ENCODE results near the gene ZNF443. TPM values are rescaled to one million over a fixed set of nuclear protein-coding genes. Genes with fewer than 3 reads are reported as not detected.
A peak's percentile ranks its signal among the peaks of the same experiment; 100 is the strongest.
"Not testable (repeated sequence)": the region's sequence is repeated elsewhere in the genome, so short reads cannot be mapped to it uniquely, and the experiment has no call there.

The ZNF443 gene
- total and polyA plus RNA-seq, 4 experiments from 2014 or later: 1.9 to 10.3 (median 7.1) TPM

GRCh38 chr19:12417273-12417672, 23.5 kb downstream of the ZNF443 start:
- H3K4me3 ChIP-seq (ENCODE audit: low read length in 2 of 2); H3K4me1 Mint-ChIP-seq; POLR2A ChIA-PET (ENCODE audit: partially characterized antibody); DNase-seq; CTCF ChIA-PET (ENCODE audit: partially characterized antibody); intact Hi-C loops (cut with micrococcal nuclease); H3K4me3 Mint-ChIP-seq; H3K36me3 ChIP-seq (ENCODE audit: insufficient read depth, low read length); H3K27me3 Mint-ChIP-seq; H3K27ac ChIP-seq (ENCODE audit: low read depth, low read length); H3K9me3 ChIP-seq (ENCODE audit: control insufficient read depth in 1 of 2, low read length in 2 of 2); H3K27ac Mint-ChIP-seq; H3K4me1 ChIP-seq (ENCODE audit: insufficient read depth, low read length); H3K27me3 ChIP-seq (ENCODE audit: insufficient read depth, low read length): not testable (repeated sequence)
- Mint-ChIP-seq H3K9me3 (peaks cover 3 to 54% (median 36%) of the 10 kb centered on the region in 8 donors), H3K36me3 (peaks cover 17 to 22% of the 10 kb centered on the region in 2 donors)

DNA sequence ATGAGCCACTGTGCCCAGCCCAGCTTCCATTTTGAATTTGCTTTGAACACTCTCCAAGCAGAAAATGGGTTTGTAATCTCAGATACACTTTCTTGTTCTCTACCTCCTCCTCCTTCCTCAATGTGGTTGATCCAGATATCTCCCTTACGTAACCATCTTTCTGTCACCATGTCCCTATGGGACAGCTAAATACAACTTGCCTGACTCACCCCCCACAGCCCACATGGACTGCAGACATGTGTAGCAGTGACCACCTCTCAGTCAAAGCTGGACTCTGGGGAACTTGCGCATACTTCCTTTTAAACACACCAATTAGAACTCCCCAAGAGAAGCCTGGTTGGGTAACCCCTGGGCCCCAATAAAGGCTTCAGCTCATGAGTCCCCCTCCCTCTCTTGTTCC, 28.9 kb downstream of the ZNF443 start:
- H3K9me3 Mint-ChIP-seq: peaks cover 6 to 22% (median 12%) of the 10 kb centered on the region in 8 donors
- H3K4me1 Mint-ChIP-seq: no peaks in the 10 kb centered on the region
- H3K36me3 Mint-ChIP-seq: peaks cover 4 to 7% of the 10 kb centered on the region in 2 donors
- Histone ChIP-seq H3K27me3 (ENCODE audit: insufficient read depth, low read length) (no peaks in the 10 kb centered on the region), H3K4me1 (ENCODE audit: insufficient read depth, low read length) (no peaks in the 10 kb centered on the region), H3K27ac (ENCODE audit: low read depth, low read length) (no peak overlapping the region), H3K4me3 (ENCODE audit: low read length in 2 of 2) (no peak overlapping the region), H3K9me3 (ENCODE audit: control insufficient read depth in 1 of 2, low read length in 2 of 2) (no peaks in the 10 kb centered on the region), H3K36me3 (ENCODE audit: insufficient read depth, low read length) (no peaks in the 10 kb centered on the region)
- peak overlapping the region in 1 of 7 donors; percentile 70 for H3K27ac Mint-ChIP-seq
- POLR2A ChIA-PET (ENCODE audit: partially characterized antibody): no interaction called here
- CTCF ChIA-PET (ENCODE audit: partially characterized antibody): no interaction called here
- no peaks in the 10 kb centered on the region for H3K27me3 Mint-ChIP-seq
- intact Hi-C loops (cut with micrococcal nuclease): no loop called here
- peak overlapping the region in 1 of 8 donors; percentile 52 for H3K4me3 Mint-ChIP-seq
- no peak for DNase-seq

GRCh38 chr19:12400633-12401502, 40.0 kb downstream of the ZNF443 start, which contains the start of gene ZNF799:
TSS of gene ZNF799 (minus strand) at chr19:12401271. CDS start at chr19:12401070, 201 bp downstream.
- Mint-ChIP-seq H3K27me3 (no peaks in the 10 kb centered on the region), H3K4me1 (peaks cover 12 to 27% (median 21%) of the 10 kb centered on the region in 4 donors), H3K4me3 (peak within 1 kb of the TSS; percentile 95 to 96 (median 96)), H3K9me3 (peaks cover 0 to 2% (median 0%) of the 10 kb centered on the region in 8 donors), H3K36me3 (peaks cover 12 to 19% of the 10 kb centered on the region in 2 donors), H3K27ac (peak within 1 kb of the TSS; percentile 83 to 95 (median 90))
- Histone ChIP-seq H3K27ac (ENCODE audit: low read depth, low read length) (peak within 1 kb of the TSS; percentile 53), H3K4me1 (ENCODE audit: insufficient read depth, low read length) (peaks cover 6% of the 10 kb centered on the region), H3K27me3 (ENCODE audit: insufficient read depth, low read length) (no peaks in the 10 kb centered on the region), H3K4me3 (ENCODE audit: low read length in 2 of 2) (peak within 1 kb of the TSS; percentile 64 to 81), H3K9me3 (ENCODE audit: control insufficient read depth in 1 of 2, low read length in 2 of 2) (no peaks in the 10 kb centered on the region), H3K36me3 (ENCODE audit: insufficient read depth, low read length) (no peaks in the 10 kb centered on the region)
- peak; percentile 76 to 83 (median 77) for DNase-seq
- intact Hi-C loops (cut with micrococcal nuclease): loop anchor here (1.0 to 5.0 kb wide), 7 partner anchors 34 to 239 kb away; partner anchors contain the start of genes ZNF44, ZNF442, ZNF443 and ZNF563
- ChIA-PET POLR2A (ENCODE audit: partially characterized antibody) (interaction anchor here (0.8 to 2.6 kb wide), 6 partner anchors 35 to 174 kb away, joined by 3 to 6 read pairs (median 4); partner anchors contain the start of genes ZNF44, ZNF442, ZNF443 and ZNF563), CTCF (ENCODE audit: partially characterized antibody) (interaction anchor here (0.6 kb wide), 1 partner anchor 1521 kb away, joined by 4 read pairs; no protein-coding TSS in a partner anchor)

GRCh38 chr19:12399901-12400632, 40.8 kb downstream of the ZNF443 start:
- H3K27me3 Mint-ChIP-seq; H3K9me3 ChIP-seq (ENCODE audit: control insufficient read depth in 1 of 2, low read length in 2 of 2); H3K4me1 ChIP-seq (ENCODE audit: insufficient read depth, low read length); H3K27me3 ChIP-seq (ENCODE audit: insufficient read depth, low read length); CTCF ChIA-PET (ENCODE audit: partially characterized antibody); H3K9me3 Mint-ChIP-seq; H3K36me3 ChIP-seq (ENCODE audit: insufficient read depth, low read length): not testable (repeated sequence)
- DNase-seq: peak; percentile 2 to 34 (median 7)
- intact Hi-C loops (cut with micrococcal nuclease): loop anchor here (2.0 to 5.0 kb wide), 4 partner anchors 33 to 111 kb away; partner anchors contain the start of genes ZNF442 and ZNF563
- POLR2A ChIA-PET (ENCODE audit: partially characterized antibody): interaction anchor here (0.7 to 2.6 kb wide), 3 partner anchors 106 to 205 kb away, joined by 3 to 6 read pairs (median 3); partner anchors contain the start of gene ZNF44
- H3K4me1 Mint-ChIP-seq: peaks cover 12 to 27% (median 22%) of the 10 kb centered on the region in 4 donors
- H3K36me3 Mint-ChIP-seq: peaks cover 17 to 22% of the 10 kb centered on the region in 2 donors
- peak overlapping the region; percentile 22 to 83 (median 74) for H3K27ac Mint-ChIP-seq
- peak overlapping the region; percentile 89 to 96 (median 94) for H3K4me3 Mint-ChIP-seq
- H3K4me3 ChIP-seq (ENCODE audit: low read length in 2 of 2): peak overlapping the region; percentile 64 to 81
- peak overlapping the region; percentile 53 for H3K27ac ChIP-seq (ENCODE audit: low read depth, low read length)

DNA sequence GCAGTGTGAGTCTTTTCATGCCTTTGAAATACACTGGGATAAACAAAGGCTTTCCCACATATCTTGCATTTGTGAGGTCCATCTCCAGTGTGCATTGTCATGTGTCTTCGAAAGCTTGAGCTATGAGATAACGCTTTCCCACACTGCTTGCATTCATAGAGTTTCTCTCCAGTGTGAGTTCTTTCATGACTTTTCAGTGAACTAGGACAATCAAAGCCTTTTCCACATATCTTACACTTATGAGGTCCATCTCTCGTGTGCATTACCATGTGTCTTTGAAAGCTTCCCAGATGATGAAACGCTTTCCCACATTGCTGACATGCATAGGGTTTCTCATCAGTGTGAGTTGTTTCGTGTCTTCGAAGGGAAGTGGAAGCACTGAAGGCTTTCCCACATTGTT, 49.7 kb downstream of the ZNF443 start:
- H3K4me1 Mint-ChIP-seq; H3K4me3 Mint-ChIP-seq; DNase-seq; H3K4me1 ChIP-seq (ENCODE audit: insufficient read depth, low read length); H3K27me3 ChIP-seq (ENCODE audit: insufficient read depth, low read length); H3K27ac ChIP-seq (ENCODE audit: low read depth, low read length); POLR2A ChIA-PET (ENCODE audit: partially characterized antibody); H3K27ac Mint-ChIP-seq; H3K36me3 ChIP-seq (ENCODE audit: insufficient read depth, low read length); intact Hi-C loops (cut with micrococcal nuclease); H3K9me3 ChIP-seq (ENCODE audit: control insufficient read depth in 1 of 2, low read length in 2 of 2); H3K4me3 ChIP-seq (ENCODE audit: low read length in 2 of 2); CTCF ChIA-PET (ENCODE audit: partially characterized antibody); H3K27me3 Mint-ChIP-seq: not testable (repeated sequence)
- peaks cover 0 to 79% (median 54%) of the 10 kb centered on the region in 8 donors for H3K9me3 Mint-ChIP-seq
- H3K36me3 Mint-ChIP-seq: peaks cover 61 to 73% of the 10 kb centered on the region in 2 donors

- H3K27me3 ChIP-seq (ENCODE audit: insufficient read depth, low read length); H3K36me3 ChIP-seq (ENCODE audit: insufficient read depth, low read length); H3K4me3 Mint-ChIP-seq; H3K27ac ChIP-seq (ENCODE audit: low read depth, low read length); H3K27me3 Mint-ChIP-seq; H3K4me3 ChIP-seq (ENCODE audit: low read length in 2 of 2); H3K27ac Mint-ChIP-seq; POLR2A ChIA-PET (ENCODE audit: partially characterized antibody); CTCF ChIA-PET (ENCODE audit: partially characterized antibody); intact Hi-C loops (cut with micrococcal nuclease); H3K4me1 ChIP-seq (ENCODE audit: insufficient read depth, low read length); DNase-seq; H3K4me1 Mint-ChIP-seq: not testable (repeated sequence)
- H3K9me3 Mint-ChIP-seq: peaks cover 0 to 88% (median 54%) of the 10 kb centered on the region in 8 donors
- peaks cover 0 to 14% of the 10 kb centered on the region in 2 donors for H3K9me3 ChIP-seq (ENCODE audit: control insufficient read depth in 1 of 2, low read length in 2 of 2)
- H3K36me3 Mint-ChIP-seq: peaks cover 45 to 62% of the 10 kb centered on the region in 2 donors
These were observed 54.5 kb downstream of the ZNF443 start for GRCh38 chr19:12386365-12386764.

- Mint-ChIP-seq H3K27ac (no peak overlapping the region), H3K9me3 (peaks cover 8 to 93% (median 63%) of the 10 kb centered on the region in 8 donors), H3K4me3 (no peak overlapping the region), H3K27me3 (no peaks in the 10 kb centered on the region), H3K36me3 (peaks cover 37 to 55% of the 10 kb centered on the region in 2 donors), H3K4me1 (peaks cover 0 to 4% (median under 1%) of the 10 kb centered on the region in 4 donors)
- ChIA-PET POLR2A (ENCODE audit: partially characterized antibody) (no interaction called here), CTCF (ENCODE audit: partially characterized antibody) (no interaction called here)
- no peaks in the 10 kb centered on the region for H3K36me3 ChIP-seq (ENCODE audit: insufficient read depth, low read length)
- intact Hi-C loops (cut with micrococcal nuclease): no loop called here
- no peaks in the 10 kb centered on the region for H3K27me3 ChIP-seq (ENCODE audit: insufficient read depth, low read length)
- peaks cover 10 to 44% of the 10 kb centered on the region in 2 donors for H3K9me3 ChIP-seq (ENCODE audit: control insufficient read depth in 1 of 2, low read length in 2 of 2)
- H3K4me1 ChIP-seq (ENCODE audit: insufficient read depth, low read length): no peaks in the 10 kb centered on the region
- no peak for DNase-seq
- no peak overlapping the region for H3K4me3 ChIP-seq (ENCODE audit: low read length in 2 of 2)
- no peak overlapping the region for H3K27ac ChIP-seq (ENCODE audit: low read depth, low read length)
These were observed 60.4 kb downstream of the ZNF443 start for GRCh38 chr19:12380444-12380737.

Measured in CD4-positive, alpha-beta memory T cell (primary cell).